GM21576 (cell line): ENCODE results near the gene LRRC40.
"Not testable (repeated sequence)": the region's sequence is repeated elsewhere in the genome, so short reads cannot be mapped to it uniquely, and the experiment has no call there.

ENCODE experiments used
- ATAC-seq: cut with Tn5 transposase; IDR thresholded peaks from one replicate; pipeline ENCODE4 v1.9.1; 2021; ENCODE audit warnings: mild to moderate bottlenecking, moderate library complexity; ENCODE audit not compliant: unreplicated experiment

LRRC40 gene

DNA sequence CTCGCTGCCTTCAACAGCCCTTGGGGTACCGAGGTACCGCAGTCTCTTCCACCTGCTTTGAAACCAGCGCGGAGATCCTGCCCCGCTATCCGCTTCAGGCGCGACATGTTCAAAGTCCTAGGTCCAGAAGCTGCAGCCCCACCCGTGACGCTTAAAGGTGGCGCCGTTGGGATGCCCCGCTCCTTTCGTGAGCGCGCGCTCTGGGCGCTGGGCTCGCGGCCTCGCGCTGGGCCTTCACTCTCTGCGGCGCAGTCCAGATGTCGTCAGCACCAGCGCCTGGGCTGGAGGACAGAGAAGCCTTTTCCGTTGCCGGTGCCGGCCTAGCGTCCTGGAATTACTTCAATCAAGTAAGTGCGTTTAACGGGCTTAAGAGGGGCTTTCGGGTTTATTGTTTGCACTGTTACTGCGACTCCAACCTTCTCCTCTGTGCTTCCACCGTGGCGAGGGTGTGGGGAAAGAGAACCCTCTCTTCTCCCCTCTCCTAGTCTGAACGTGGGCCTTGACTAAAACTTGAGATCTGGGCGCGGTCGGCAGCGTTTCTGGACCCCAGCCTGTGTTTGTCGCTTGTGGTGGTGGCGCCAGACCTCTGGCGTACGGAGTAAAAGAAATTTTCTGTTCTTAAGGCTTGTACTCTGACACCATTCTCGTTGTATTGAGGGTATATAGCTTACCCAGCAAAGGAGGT, at the start of gene LRRC40:
Gene LRRC40 (minus strand): TSS at position 146 of the 685 bp plus-strand sequence. CDS start 39 bp downstream, at position 107.
- ATAC-seq, result peak; percentile 86

DNA sequence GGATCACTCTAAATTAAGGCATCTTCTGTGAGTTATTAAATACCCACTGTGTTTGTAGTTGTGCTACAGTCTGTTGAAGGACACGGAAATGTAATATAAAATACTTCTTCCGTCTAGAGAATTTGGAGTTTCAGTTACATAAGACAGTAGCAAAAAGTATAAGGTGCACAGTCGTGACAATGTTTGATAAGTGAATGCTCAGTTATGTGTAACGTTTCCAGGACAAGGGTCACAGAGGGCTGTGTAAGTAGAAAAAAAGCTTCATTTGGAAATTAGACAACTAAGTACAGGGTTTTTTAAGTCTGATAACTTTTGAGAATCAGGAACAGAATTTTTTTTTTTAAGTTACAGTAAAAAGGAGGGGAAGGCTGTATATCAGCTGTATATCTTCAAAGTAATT, 43.4 kb upstream of the LRRC40 start:
- no peak for ATAC-seq

DNA sequence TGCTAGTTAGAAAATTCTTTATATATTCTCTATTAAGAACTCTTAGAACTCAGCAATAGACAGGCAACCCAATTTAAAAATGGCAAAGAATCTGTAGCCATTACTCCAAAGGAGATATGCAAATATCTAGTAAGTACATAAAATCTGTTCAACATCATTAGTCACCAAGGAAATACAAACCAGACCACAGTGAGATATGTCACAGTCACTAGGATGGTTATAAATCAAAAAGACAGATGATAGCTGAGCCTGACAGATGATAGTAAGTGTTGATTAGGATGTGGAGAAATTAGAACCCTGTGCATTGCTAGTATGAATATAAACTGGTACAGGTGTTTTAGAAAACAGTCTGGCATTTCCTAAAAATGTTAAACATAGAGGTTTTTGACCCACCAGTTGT, 42.4 kb upstream of the LRRC40 start:
- no peak for ATAC-seq

DNA sequence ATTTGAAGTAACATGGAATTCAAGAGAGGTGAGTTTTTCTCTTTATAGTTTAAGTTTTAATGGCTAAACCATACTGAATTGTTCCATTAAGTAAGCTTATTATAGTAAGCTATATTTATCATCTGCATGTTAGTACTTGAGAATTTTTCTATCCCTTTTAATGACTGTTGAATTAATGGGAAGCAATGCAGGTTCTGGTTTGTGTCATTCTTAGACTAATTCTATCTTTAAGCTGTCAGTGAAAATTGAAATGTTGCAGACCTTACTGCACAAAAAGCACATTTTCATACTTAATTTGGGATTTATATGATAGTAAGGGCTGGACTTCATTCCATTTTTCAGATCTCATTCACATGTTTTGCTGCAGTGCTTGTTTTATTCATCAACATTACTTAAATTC, 41.7 kb upstream of the LRRC40 start:
- ATAC-seq, result no peak

DNA sequence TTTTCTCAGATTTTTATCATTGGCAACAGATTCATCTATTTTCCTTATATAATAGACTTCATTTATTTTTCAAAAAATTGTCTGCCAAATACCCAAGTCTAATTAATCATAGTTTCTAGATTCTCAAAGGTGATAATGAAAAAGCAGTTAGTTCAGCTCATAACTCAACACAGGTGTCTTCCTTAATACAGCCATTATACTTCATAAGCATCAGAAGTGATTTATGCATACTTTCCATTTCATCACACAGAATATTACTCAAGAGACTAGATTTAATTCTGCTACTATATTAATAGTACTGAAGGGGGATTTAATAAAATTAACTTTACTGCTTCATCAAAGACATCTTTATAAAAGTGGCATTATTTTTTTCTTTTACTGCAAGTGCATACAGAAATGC, 34.6 kb upstream of the LRRC40 start:
- no peak for ATAC-seq

DNA sequence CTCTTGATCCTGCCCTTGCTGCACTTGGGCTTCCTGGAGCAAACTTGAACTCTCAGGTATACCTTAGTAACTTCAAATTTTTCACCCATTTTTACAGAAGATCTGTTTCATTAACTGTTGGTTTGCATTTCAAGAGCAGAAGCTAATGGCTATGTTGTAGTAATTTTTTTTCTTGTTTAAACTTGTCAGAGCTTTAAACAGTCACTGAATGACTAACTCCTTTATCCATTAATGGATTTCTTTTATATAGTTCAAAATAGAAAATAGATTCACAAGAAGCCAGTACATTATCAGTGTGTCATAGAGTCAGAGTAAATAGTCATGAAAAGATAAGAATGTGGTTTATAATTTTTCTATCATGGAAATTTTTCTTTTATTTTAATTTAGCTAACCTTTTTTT, 29.4 kb upstream of the LRRC40 start:
- no peak for ATAC-seq

DNA sequence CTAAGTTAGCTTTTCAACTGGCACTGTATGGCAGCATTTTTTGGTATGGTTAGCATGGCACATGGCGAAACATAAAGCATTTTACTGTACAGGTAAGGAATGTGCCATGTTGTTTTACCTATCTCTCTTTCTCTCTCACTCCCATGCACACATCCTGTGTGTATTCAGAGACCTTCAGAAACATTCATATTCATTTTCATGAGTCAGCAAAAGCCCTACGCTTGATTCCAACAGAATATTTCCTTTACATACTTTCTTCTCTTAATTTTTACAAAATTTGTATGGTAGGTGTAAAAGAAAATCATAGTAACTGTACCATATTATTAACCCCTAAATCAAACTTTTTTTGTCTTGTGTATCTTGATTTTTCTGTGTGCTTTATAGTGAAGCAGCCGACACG, 26.1 kb upstream of the LRRC40 start:
- ATAC-seq, result no peak

DNA sequence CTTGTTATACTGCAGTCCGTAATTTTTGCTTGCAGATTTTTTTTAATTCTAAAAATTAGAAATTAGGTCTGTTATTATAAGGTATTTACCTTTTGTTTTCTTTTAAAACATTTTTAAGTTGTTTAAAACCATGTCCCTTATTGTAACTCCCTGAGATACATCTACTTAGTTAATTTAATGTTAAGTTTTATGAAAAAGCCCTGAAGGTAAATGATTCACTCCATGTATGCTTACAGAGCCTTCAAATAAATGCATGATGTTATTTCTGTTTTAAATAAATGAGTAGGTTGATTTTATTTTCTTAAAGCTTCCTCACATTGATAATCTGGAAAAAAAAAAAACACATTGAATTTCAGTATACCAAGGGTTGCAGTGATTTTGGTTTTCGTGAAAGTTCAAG, 23.3 kb upstream of the LRRC40 start:
- ATAC-seq, result no peak

DNA sequence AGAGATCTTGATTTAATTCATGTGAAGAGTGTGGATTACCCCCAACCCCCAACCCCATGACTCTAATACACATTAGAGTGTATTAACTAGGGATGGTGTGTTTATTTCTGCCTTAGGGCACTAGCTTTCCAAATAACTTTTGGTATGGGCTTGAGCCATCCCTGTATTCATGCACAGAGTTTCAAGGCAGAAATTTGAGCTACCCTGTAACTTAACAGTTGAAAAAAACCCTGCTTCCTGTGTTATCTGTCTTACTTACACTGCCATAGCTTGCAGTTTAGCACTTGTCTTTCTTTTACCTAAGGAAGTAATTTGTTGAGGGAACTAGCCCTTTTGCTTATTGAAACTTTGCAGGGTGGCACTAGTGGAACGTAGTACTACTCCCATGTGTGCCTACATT, 22.1 kb upstream of the LRRC40 start:
- peak; percentile 63 for ATAC-seq

DNA sequence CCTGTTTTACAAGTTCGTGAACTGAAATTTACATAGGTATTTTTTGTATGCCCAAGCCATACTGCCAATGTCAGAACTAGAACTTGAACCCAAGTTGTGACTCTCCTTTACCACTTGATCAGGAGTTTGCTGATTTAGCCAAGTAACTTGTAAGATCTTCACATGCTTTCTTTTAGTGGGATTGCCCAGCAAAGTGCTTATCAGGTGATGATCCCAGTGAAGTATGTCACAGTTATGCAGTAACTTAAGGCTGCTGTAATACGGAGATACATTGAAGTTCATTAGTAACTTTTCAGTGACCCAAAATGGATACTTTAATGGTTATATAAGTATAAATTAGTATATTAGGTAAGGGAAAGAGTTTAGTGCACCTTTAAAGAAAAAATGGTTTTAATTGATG, 19.6 kb upstream of the LRRC40 start:
- ATAC-seq, result no peak

DNA sequence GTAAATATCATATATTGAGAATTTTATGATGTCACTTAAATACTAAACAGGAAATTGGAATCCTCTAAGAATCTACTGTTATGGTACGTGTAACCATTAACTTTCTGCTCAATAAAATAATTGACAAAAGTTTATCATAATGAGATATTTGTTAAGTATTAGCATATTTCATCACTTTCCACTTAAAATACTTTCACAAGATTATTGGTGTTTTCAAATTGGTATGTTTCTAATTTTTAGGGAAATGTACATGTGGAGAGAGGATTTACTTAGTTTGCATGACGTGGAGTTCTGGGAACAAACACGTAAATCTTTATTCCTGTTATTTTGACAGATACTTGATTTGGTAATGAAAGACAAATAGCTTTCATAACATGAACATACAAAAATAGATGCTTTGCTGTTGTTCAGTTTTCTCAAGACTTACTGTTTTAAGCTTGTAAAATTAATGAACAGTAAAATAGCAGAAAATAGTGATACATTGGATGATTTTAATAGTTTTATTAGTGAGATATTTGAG, 17.4 kb upstream of the LRRC40 start:
- no peak for ATAC-seq

DNA sequence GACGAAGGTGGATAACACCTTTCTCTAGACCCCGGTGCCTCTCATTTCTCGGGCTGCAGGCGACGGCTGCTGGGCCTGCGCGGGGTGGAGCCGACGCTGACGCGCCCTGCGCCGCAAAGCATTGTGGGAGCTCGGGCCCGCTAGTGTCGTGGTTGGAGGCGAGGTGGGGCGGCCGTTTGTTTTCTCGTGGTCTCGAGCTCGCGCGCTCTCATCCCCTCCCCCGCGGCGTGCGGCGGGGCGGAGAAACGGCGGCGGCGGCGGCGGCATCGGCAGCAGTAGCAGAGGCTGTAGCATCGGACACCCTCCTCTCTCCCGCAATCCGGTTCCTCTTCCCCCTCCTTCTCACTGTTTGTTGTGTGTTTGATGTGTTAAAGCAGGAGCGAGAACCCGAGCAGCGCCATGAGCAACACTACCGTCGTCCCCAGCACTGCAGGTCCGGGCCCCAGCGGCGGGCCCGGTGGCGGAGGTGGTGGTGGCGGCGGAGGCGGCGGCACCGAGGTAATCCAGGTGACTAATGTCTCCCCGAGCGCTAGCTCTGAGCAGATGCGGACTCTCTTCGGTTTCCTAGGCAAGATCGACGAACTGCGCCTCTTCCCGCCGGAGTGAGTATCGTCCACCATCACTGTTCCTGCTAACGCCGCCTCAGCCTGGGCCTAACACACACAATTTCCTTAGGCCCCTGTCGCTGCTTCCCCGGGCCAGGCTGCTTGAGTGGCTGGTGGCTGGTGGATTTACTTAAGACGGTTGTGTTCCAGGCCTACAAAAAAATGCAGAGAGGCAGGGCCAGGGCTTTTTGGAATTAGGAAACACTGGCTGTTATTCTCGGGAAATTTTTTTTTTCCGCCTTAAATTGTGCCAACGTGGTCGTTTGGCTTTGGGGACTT, 16.1 kb upstream of the LRRC40 start, which contains the start of gene SRSF11:
Gene SRSF11 (plus strand): TSS at position 143 of the 884 bp plus-strand sequence. CDS start 257 bp downstream, at position 400.
- ATAC-seq, result peak; percentile 92

DNA sequence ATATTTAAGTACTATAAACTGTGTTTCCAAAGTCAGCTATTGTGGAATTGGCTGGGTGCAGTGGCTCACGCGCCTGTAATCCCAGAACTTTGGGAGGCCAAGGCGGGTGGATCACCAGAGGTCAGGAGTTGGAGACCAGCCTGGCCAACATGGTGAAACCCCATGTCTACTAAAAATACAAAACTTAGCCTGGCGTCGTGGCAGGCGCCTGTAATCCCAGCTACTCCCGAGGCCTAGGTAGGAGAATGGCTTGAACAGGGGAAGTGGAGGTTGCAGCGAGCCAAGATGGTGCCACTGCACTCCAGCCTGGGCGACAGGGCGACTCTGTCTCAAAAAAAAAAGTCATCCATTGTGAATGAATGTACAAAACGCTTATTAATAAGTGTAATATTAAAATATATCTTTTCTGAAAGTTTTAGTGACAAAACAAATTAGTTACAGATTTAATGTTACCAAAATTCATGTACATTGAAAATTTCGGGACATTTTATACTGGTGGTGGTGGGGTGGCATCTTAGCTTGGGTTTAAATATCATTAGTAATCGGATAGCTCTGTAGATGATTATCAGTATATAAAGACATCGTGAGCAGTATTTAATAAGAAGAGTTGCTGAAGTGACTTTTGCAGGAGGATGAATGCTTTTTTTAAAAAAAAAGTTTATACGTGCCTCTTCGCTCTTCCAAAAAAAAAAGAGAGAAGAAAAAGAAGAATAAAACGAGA, 15.3 kb upstream of the LRRC40 start:
- peak; percentile 2 for ATAC-seq

DNA sequence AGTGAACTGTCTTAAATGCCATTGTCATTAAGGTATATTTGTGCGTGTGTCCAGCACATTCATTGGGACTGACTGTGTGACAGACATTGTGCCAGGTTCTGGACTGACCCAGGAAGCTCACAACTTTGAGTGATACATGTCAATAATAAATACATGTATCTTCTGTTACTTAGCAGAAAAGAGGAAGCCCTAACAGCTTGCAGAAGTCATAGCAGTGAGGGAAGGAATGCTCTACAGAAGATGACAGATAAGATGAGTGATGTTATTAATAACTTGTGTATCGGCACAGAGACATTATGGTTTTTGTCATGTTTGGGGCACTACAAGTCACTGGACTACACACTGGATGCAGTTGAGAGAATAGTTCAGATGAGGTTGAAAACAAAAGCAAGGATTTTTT, 14.6 kb upstream of the LRRC40 start:
- no peak for ATAC-seq

DNA sequence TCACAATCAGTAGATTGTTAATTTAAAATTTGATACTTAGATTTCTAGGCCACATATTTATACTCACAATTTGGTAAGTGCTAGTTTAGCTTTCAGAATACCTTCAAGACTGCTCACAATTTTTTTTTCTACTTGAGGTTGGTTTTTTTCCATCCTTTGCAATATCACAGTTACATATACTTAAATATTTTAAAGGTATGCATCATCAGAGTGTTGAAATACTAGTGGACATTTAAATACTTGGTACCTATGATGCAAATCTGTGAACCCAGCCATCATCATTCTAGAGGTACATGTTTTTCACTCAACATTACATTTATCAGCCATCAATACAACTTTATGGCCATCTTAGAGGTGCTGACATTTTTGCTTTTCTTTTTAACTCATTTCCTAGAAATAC, 6.2 kb upstream of the LRRC40 start:
- no peak for ATAC-seq

DNA sequence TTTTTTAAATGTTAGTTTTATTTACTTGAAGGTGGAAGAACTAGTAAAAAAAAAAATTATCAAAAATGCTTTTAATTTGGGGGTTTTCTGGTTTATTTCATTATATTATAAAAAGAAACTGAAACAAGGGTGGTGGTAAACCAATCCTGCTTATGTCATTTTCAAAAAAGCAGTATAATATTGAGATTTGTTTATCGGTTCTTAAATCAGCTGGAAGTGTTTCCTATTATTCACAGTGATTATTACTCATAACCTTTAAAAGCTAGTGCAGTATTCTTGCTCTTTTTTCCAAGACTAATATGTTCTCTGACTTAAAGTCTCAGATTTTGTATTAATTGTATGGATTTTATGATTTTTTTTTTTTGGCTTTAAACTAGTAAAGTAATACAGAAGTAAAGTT, 5.4 kb upstream of the LRRC40 start:
- ATAC-seq, result no peak

DNA sequence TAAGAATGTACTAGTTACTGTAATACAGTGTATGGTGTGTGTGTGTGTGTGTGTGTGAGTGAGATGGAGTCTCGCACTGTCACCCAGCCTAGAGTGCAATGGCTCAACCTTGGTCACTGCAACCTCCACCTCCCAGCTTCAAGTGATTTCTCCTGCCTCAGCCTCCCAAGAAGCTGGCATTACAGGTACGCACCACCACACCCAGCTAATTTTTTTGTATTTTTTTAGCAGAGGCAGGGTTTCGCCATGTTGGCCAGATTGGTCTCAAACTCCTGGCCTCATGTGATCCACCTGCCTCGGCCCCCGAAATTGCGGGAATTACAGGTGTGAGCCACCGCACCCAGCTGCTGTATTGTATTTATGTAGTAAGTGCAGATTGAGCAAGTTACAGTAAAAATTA, 2.9 kb upstream of the LRRC40 start:
- ATAC-seq, result no peak

DNA sequence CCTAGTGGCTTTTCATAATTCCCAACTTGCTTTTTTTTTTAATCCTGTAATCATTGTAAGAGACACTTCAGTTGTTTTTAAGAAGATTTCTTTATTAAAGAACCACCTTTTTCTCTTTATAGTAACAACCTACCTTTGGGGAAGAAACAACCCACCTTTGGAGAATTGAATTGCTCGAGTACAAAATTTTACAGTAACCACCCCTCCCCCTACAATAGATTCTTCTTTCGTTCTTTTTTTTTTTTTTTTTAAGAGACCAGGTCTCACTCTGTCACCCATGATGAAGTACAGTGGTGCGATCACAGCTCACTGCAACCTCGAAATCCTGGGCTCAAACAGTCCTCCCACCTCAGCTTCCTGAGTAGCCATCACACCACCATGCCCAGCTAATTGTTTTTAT, 2.1 kb upstream of the LRRC40 start:
- ATAC-seq, result no peak

DNA sequence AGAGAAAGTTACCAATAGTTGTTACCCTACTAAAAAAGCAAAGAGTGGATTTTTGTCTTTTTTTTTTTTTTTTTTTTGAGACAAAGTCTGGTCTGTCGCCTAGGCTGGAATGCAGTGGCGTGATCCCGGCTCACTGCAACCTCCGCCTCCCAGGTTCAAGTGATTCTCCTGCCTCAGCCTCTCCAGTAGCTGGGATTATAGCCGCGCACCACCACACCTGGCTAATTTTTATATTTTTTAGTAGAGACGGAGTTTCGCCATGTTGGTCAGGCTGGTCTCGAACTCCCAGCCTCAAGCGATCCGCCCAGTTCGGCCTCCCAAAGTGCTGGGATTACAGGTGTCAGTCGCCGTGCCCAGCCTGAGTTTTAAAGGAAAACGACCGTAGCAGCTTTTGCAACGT, 1.5 kb upstream of the LRRC40 start:
- not testable (repeated sequence) for ATAC-seq

DNA sequence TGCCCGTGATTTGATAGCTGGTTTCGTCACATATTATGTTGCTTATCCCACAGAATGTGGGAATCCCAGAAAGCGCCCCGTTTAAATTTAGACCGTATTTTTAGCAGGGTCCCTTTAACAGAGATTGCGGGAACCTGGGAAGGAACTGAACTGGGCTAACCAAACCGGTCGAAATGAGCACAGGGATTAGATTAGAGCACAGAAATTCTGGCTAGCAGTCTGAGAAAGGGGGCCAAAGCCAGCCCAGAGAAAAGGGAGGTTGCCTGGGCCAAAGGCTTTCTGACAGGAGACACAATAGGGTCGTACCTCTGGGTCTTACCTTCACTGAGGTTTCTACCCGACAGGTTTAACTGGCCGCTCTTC, 327 bp downstream of the LRRC40 start:
- peak; percentile 28 for ATAC-seq

DNA sequence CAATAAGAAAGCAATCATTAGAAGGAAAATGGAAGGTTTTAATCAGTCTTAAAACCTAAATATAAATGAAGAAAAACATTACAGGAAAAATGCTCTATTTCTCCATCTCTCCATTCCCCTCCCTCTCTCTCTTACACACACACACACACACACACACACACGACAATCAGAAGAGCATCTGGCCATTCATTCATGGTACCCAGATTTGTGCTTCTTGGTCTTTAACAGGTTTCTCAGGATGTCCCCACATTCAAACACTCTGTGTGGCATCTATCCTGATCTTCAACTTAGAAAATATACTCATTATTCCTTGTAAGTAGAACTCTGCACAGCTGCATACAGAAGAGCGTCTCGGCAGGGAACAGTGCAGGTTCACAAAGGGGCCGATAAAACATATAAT, 779 bp downstream of the LRRC40 start:
- ATAC-seq, result no peak
